ENCODE measurements around the gene THADA.
"Not testable (repeated sequence)": the region's sequence is repeated elsewhere in the genome, so short reads cannot be mapped to it uniquely, and the experiment has no call there.

Gene THADA

DNA sequence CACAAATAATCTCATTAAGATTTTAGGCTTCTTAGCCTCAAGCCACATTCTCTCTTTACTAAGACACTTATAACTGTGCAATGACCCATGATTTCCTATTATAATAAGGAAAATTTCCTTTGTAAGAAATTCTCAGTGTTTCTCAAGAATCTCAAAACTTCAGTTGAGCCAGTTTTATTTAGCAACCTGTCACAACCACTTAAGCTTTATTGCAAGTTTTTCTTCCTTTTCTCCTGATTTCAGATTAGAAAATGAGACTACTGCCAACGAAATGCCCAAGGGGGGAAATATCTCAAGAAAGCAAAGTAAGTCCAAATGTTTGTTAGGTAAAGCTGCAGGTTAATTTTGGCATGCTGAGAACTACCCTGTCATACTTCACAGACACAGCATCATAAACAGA is 178.5 kb downstream of the THADA start:
- DNase-seq (ENCODE audit: low read depth in 2 of 3, low spot score in 2 of 3), result no peak

DNA sequence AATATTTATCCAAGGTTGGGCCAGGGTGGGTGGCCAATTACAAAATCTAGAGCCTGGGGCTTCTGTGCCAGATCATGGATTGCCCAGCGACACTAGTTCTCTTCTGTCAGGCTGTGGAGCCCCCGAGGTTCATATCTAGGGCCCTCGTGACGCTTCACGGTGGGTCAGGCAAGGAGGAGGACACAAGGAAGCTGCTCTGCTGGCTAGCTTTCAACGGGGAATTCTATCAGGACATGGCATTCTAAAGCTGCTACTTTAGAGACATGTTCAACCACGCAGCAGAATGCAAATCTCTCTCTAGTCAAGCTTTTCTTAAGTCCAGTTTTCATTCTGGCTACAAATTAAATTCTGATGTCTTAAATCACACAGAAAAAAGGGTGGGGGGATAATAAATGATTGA is 180.2 kb downstream of the THADA start:
- no peak for DNase-seq (ENCODE audit: low read depth in 2 of 3, low spot score in 2 of 3)

DNA sequence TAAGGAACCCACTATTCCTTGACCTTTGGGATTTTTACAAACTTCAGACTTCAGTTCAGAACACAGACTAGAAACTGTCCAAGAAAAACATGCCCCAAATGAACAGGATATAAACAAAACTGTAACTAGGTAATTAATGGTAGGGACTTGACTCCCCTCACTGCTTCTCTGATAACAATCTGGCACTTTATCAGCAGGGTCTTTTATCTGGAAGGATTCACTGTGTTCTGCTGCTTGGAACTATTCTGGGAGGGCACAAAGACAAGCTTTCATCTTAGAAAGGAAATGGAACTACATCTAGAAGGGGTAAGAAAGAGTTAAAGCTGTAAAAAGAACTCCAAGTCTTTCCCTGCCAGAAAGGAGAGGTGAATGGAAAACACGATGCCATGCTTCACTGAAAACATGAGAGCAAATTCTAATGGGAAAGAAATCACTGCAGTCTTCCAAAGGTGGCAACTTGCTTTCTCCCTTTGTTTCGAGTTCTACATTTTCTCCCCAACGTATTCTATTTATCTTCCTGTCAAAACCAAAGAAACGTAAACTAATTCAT is 181.2 kb downstream of the THADA start:
- DNase-seq (ENCODE audit: low read depth in 2 of 3, low spot score in 2 of 3), result no peak

DNA sequence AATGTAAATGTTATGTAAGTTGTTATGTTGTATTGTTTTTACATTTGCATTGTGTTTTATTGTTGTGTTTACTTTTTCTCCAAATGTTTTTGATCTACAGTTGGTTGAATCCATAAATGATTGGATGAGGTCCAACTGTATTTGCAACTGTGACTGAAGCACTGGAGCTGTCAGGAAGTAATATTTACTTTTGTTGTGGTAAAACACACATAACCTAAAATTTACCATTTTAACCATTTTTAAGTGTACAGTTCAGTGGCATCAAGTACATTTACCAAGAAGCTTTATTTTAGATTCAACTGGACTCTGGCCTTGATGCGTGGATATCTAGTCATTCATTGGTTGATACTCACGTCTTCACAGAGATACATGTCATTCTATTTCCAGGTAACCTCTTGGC is 181.8 kb downstream of the THADA start:
- DNase-seq (ENCODE audit: low read depth in 2 of 3, low spot score in 2 of 3), result no peak

DNA sequence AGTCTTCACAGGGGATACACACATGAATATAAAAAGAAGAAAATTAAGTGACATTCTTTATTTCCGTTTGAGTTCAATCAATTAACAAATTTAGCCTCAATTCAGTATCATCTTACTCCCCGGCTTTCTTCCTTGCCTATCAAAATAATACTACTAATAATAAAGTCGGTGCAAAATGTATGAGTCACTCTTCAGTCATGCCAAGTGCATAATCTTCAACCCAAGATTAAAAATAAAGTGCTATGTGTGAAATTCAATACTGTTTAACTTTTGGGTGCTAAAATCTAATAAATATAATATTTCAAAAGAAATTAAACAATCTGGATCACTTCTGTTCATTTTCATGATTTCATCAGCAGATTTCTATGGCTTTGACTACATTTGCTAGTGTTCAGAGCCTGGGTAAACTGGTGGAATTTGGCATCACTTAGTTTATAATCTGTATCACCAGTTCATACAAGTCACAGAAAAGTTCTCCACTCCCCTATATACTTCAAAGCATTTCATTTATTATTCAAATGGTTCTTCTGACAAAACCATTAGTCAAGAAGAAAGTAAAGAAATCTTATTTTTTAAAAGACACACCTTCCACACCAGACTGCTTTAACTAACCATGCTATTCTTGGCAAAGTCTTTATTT is 183.6 kb downstream of the THADA start:
- no peak for DNase-seq (ENCODE audit: low read depth in 2 of 3, low spot score in 2 of 3)

DNA sequence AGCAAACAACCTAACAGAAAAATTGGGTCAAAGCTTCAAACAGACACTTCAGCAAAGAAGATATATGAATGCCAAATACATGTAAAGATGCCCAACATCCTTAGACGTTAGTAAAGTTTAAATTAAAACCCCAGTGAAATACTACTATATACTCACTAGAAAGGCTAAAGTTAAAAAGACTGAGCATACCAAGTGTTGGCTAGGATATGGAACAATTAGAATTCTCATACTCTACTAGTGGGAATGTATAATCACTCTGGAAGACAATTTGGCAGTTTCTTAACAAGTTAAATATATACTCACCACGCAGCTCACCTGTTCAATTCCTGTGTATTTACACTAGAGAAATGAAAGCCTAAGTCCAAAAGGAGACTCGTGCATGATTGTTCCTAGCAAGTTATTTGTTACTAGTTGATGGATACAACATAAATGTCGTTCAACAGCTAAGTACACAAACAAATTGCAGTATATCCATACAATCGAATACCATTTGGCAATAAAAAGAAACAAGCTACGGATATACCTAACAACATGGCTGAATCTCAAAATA is 185.7 kb downstream of the THADA start:
- DNase-seq (ENCODE audit: low read depth in 2 of 3, low spot score in 2 of 3), result no peak

DNA sequence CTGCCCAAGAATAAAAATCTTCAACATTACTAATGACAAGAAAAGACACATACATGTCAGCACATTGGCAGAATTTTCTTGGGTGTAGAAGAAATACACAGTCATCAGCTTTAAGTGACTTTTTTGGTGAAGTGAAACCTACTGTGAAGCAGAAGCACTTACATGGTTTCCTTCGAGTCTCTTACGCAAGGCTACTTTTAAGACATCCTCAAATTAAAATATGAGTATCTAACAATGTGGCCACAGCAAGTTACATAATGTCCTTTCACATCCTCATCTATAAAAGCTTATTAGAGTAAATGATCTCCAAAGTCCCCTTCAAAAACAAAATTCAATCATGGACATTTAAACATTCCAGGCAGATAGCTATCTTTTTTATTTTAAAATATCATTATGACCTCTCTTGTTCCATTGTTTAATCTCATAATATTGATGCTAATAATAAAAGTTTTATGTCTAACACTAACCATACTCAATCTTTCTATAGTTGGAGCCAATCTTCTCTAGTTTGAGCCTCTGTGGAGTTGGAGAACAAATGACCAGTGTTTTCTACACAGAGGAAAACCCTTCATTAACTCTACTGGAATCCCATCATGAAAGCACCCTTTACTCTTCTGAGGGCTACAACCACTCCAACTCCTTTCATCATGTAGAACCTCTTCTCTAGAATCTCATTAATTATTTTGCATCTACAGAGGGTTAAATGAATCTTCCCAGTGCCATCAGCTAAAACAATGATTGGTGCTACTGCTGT is 187.3 kb downstream of the THADA start:
- no peak for DNase-seq (ENCODE audit: low read depth in 2 of 3, low spot score in 2 of 3)

DNA sequence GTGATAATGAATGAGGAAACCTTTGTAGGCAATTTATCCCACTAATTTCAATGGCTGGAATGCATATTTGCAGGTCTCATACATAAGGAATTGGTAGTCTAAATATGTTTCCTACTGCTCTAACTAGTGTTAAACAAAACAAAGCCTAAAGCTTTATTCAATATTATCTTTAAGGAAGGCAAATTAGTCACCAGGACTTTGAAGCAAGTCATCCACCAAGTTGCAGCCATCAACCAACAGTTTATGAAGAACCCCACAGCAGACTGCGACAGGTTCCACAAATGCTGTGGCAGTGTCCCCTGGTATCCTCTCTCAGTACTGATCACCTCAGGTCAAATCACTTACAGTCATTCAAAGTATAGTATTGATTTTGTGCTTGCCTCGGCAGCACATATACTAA is 187.9 kb downstream of the THADA start:
- no peak for DNase-seq (ENCODE audit: low read depth in 2 of 3, low spot score in 2 of 3)

DNA sequence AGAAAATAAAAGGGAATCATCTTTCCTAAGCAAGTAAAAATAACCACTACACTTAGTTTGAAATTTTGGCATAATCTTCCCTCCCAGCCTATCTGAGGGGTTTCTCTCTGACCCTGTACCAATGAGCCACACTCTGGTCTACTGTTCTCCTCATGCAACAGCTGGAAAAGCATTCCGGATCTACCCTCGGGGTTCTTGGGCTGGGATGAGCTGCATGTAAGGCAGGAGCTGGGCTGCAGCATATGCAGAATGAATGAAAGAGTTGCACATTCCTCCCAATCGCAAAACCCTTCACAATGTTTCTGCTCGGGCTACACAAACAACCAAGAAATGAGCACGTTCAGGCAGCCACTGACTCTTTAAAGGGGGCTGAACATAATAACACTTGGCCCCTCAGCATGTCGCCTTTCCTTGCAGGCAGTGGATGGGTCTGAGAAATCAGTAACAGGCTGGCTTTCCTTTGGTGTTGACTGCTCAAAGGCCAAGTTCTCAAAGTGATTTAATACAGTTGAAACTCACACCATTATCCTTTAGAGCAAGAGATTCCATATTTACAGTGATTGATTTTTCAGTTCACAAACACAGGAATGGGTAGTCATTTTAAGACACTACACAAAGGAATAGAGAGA is 189.1 kb downstream of the THADA start:
- no peak for DNase-seq (ENCODE audit: low read depth in 2 of 3, low spot score in 2 of 3)

DNA sequence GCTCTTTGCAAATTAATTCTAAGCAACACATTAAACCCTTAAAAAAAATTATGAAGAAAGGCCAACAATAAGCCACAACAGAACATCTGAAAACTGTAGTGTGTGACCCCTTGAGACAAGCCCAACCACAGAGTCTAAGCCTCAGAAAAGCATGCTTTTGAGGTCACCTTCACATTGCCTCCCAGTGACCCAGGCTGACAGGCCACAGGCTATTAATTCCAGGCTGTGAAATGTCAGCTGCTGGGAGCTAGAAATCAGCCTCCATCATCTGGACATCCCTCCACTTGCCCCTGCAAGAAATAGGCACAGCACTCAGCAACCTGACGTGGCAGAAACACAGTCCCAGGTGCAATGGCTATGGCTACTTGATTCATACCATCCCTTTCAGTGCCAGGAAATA is 190.0 kb downstream of the THADA start:
- DNase-seq (ENCODE audit: low read depth in 2 of 3, low spot score in 2 of 3), result no peak

DNA sequence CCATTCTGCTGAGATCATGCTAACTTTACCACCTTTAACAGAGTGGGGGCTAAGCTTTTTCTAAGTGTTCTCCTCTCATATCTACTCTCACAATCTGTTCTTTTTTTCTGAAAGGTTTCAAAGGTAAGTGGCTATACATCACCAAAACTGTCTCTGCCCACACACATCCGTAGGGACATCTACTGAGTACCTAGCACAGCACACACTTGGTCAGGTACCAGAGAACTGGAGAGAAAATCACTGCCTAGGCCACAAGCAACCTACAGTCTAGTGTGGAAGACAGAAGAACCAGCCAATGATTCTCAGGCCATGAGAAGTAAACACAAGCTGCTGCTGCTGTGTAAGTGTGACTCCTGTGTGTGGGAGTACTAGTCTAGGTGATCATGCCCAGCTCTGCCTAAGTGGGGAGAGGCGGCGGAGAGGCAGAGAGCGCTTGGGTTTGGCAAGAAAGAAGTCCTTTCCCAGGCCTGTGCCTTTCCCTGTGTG is 193.3 kb downstream of the THADA start:
- no peak for DNase-seq (ENCODE audit: low read depth in 2 of 3, low spot score in 2 of 3)

DNA sequence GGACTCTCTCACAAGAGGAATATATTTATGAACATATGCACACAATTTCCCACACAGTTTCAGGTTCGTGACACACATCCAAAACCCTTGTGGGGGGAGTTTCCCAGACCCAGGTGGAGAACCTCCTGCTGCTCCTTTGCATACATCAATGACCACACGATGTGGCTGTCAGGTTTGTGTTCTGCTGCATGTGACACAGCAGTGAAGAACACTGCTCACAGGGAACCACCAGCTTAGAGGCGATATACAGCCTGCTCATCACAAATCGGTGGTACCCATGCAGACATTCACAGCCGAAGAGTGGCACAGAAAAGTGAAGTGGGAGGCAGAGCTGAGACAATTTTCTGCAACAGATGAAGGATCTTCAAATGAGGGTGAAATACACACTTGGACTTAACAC is 193.8 kb downstream of the THADA start:
- DNase-seq (ENCODE audit: low read depth in 2 of 3, low spot score in 2 of 3), result no peak

DNA sequence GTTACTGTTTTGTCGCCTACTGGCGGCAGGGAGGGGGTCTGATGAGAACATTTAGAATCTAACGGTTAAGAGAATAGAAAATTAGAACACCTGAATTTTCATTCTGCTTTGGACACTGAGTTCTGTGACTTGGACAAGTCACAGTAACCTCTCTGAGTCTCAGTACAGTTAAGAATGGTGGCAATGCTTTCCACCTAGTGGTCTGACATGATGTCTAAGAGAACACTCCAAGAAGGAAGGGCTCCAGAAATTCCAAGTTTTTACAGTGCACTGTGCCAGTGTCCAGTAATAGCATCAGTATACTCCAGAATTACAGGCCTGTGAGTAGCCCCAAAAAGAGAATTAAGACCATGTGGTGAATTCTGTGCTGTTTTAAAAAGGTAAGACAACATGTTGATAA is 195.3 kb downstream of the THADA start:
- DNase-seq (ENCODE audit: low read depth in 2 of 3, low spot score in 2 of 3), result no peak

DNA sequence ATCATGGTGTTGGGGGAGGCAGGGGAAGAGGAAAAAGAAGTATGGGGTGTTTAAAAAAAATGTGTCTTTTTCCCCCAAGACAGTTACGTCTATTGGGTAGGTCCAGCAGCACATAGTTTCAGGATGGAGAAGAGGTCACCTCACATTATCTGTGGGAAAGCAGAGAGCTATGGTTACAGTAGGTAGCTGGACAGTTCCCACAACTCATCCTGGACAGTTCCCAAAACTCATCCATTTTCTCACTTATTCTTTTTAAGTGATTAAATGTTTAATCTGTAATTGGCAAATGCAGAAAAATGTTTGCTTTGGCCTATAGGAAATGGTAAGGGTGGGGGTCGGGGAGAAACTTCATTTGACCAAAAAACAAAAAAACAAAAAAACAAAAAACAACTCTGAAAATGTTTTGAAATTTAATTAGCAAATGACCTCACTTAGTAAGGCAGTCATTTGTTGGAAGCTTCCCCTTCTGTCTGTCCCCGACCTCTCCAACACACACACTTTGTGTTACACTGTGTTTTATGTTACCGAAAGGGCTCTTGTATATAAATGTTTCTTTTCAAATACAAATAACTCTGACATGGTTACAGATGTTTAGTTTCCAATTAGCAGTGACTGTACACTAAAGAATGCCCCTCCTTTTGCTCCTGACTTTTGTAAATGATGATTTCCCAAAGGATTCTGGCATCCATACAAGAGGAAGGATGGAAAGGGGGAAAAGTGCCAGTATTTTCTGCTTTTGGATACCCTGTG is 196.1 kb downstream of the THADA start:
- DNase-seq (ENCODE audit: low read depth in 2 of 3, low spot score in 2 of 3), result no peak

DNA sequence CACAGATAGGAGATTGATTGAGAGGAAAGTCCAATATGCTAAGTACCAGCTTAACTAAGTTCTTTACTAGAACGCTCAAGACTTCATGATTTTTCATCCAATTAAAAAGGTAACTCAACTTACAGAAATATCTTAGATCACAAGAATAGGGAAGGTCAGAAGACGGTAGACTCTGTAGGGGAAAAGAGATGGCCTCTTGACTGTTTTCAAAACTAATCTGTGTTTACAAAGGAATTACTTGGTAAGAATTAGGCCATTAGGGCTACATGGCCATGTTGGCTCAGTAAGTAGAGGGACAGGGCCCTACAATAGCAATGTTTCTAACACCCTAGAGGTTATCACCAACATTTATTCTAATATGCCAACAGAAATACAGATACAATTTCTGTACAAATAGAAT is 196.7 kb downstream of the THADA start:
- DNase-seq (ENCODE audit: low read depth in 2 of 3, low spot score in 2 of 3), result no peak

DNA sequence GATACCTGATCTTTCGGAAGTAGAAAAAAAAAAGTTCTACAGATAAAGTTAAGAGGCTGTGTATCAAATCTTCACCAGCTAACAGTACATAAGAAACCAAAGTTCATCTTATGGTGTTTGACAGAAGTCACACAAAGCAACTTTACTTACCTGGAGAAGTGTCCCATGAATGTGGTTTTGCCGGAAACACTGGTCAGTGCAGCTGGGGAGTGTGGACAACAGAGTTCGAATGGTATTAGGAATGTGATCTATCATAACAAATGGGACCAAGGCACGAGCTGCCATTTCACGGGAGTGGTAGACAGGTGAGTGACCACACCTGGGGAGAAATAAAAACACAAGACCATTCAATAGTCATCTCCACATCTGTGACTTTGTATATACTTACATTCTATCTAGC is 198.0 kb downstream of the THADA start:
- no peak for DNase-seq (ENCODE audit: low read depth in 2 of 3, low spot score in 2 of 3)

DNA sequence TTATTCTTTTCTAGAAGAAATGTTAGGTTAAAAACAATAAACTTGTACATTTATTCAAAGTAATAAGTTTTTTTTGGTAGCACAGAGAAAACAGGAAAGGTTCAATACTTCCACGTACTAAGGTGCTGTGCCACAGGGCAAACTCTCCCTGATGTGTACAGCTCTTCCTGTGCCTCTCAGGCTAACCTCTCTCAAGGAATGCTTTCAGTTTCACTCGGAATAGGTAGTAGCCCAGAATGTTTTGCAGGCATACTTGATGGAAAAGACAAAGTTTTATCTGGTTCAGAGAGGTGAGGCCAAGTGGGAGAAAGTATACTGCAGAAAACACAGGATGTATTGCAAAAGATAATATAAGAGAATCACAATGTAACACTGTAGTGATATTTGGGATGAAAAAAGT is 198.4 kb downstream of the THADA start:
- no peak for DNase-seq (ENCODE audit: low read depth in 2 of 3, low spot score in 2 of 3)

DNA sequence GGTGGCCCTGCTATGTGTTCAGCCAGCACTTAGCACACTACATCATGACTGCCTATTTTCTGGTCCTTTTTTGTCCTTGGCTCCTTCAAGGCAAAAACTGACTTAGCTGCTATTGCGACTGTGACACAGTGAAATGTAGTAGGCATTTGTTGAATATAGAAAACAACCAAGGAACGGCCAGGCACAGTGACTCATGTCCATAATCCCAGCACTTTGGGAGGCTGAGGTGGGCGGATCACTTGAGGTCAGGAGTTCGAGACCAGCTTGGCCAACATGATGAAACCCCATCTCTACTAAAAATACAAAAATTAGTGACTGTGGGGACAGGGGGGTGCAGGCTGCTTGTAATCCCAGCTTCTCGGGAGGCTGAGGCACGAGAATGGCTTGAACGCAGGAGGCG is 199.5 kb downstream of the THADA start:
- not testable (repeated sequence) for DNase-seq (ENCODE audit: low read depth in 2 of 3, low spot score in 2 of 3)

DNA sequence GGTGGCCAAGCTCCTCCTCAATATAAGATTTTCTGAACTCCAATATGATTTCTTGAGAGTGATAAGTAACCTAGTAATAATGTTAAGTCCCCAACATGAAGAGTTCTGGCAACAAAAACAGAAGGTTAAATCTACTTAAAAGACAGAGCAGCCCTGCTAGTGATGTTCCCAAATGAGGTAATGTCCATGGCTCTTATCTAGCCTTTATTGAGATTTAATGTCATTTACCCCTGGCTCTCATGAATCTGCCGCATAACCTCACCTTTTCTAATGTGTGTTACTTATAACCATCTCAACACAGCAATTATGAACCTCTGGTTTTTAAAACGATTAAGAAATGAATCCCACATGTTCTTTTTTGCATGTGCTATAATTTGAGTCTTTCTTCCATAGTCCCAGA is 201.9 kb downstream of the THADA start:
- no peak for DNase-seq (ENCODE audit: low read depth in 2 of 3, low spot score in 2 of 3)

DNA sequence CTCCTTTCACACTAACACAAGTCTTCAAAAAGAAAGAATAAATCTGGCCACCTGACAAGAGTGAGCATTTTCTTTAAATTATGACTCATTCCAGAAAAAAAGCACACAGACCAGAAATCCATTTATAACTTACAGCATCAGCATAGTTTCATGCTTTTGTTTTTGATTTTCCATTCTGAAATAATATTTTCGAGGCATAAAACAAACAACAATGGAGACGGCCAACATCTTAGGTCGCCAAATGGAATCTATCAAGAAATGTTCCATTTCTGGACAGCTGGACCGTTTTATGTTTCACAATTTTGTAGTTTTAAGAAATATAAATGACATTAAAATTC is 204.0 kb downstream of the THADA start:
- DNase-seq (ENCODE audit: low read depth in 2 of 3, low spot score in 2 of 3), result no peak

DNA sequence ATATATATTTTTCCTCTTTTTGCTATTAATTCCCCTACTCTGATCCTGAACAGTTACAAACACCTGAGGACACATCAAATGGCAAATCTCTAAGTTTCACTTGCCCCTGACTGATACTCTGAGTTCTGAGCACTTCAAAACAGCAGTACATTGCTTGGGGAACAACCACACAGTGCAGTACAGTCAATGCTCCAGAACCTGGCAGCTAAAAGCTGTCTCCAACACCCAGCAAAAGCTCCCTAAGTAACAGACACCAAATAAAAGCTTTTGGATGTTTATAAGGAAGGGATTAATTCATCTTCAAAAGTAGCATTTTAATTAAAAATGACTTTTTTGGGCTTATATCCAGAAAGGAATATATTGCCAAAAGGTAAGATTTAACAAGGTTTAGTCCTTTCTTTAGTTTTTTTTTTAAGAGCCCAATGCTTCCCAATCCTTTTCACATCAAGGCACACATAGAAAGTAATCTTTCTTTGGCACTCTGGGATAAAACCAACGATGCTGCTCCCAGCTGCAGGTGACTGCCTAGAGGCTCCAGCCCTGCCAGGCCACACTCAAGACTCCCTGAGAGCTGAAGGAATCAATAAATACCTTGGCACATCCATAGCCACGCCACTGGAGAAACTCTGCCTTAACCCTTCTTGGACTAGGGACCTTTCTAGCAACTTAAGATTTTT is 204.5 kb downstream of the THADA start:
- DNase-seq (ENCODE audit: low read depth in 2 of 3, low spot score in 2 of 3), result no peak

Measured in activated CD8-positive, alpha-beta memory T cell treated with anti-CD3 and anti-CD28 coated beads for 48 hours (primary cell).